H1 (cell line): ENCODE results near the gene ITGB5. TPM values are rescaled to one million over a fixed set of nuclear protein-coding genes. Genes with fewer than 3 reads are reported as not detected.

ENCODE experiments used
- CTCF ChIA-PET: fragments of 300-600 bp; sonication (Branson Sonifier 250); formaldehyde crosslinking; loops from one replicate; lab custom pipeline; 2021; ENCODE audit not compliant: partially characterized antibody; lab: Charles Lee
- POLR2A ChIA-PET: fragments of 300-600 bp; sonication (Branson Sonifier 250); formaldehyde crosslinking; loops from one replicate; lab custom pipeline; 2021; ENCODE audit warnings: inconsistent platforms; ENCODE audit not compliant: partially characterized antibody; lab: Charles Lee
- DNase-seq, 2 experiments: peaks; one replicate each; pipeline versions ENCODE4 v3.0.0 to v3.0.0-alpha.2; 2010 to 2022; ENCODE audit warnings: low spot score in 2 of 2, low read depth in 1 of 2, mixed read lengths in 1 of 2
- FAIRE-seq: peaks from 2 replicates; lab custom pipeline; 2011; peaks lifted over from hg19 to GRCh38; lab: Jason Lieb, UNC
- H2AFZ ChIP-seq: 2 replicates; pipeline ENCODE4 v1.8.1; 2012; ENCODE audit warnings: low read length, inconsistent platforms
- H2AK5ac ChIP-seq: 2 replicates; pipeline ENCODE4 v1.6.1; 2013; ENCODE audit warnings: low read depth, low read length
- H2BK120ac ChIP-seq: replicated peaks from 2 replicates; pipeline ENCODE3; 2013; ENCODE audit warnings: low read depth, low read length, inconsistent platforms
- H2BK12ac ChIP-seq: 2 replicates; pipeline ENCODE4 v1.6.1; 2013; ENCODE audit warnings: low read depth, low read length
- H2BK15ac ChIP-seq: 2 replicates; pipeline ENCODE4 v1.6.1; 2013; ENCODE audit warnings: low read length
- H2BK20ac ChIP-seq: 2 replicates; pipeline ENCODE4 v1.6.1; 2013; ENCODE audit warnings: low read length
- H2BK5ac ChIP-seq: 2 replicates; pipeline ENCODE4 v1.6.1; 2013; ENCODE audit warnings: low read depth, low read length
- H3K14ac ChIP-seq: 2 replicates; pipeline ENCODE4 v1.6.1; 2013; ENCODE audit warnings: inconsistent platforms; ENCODE audit not compliant: insufficient read length
- H3K18ac ChIP-seq: 2 replicates; pipeline ENCODE4 v1.6.1; 2013; ENCODE audit warnings: low read length; ENCODE audit errors: extremely low read depth
- H3K23ac ChIP-seq: 2 replicates; pipeline ENCODE4 v1.6.1; 2013; ENCODE audit warnings: inconsistent platforms; ENCODE audit not compliant: insufficient read length
- H3K23me2 ChIP-seq: 2 replicates; pipeline ENCODE4 v1.6.1; 2013; ENCODE audit warnings: low read depth, low read length
- H3K27ac ChIP-seq: 2 replicates; pipeline ENCODE4 v1.6.1; 2011; ENCODE audit warnings: low read depth, low read length, inconsistent platforms
- H3K27me3 ChIP-seq, 4 experiments: replicated peaks in 1 of 4; 1 replicate in 1 of 4; 2 replicates in 3 of 4; pipeline versions ENCODE4 v1.6.1 to v1.8.1; 2011 to 2013; ENCODE audit warnings: low read length in 3 of 4, mild to moderate bottlenecking in 3 of 4, inconsistent platforms in 2 of 4, mixed read lengths in 2 of 4, moderate library complexity in 1 of 4; ENCODE audit not compliant: control insufficient read depth in 3 of 4, insufficient read depth in 3 of 4; ENCODE audit errors: extremely low read depth in 1 of 4
- H3K36me3 ChIP-seq, 4 experiments: 2 replicates each; pipeline versions ENCODE4 v1.6.1 to v1.8.1; 2011 to 2013; ENCODE audit warnings: mild to moderate bottlenecking in 4 of 4, low read length in 3 of 4, moderate library complexity in 2 of 4, control low read depth in 1 of 4, inconsistent platforms in 1 of 4; ENCODE audit not compliant: insufficient read depth in 4 of 4, control insufficient read depth in 2 of 4
- H3K4ac ChIP-seq: replicated peaks from 2 replicates; pipeline ENCODE3; 2013; ENCODE audit warnings: low read length, low read depth, mixed read lengths, inconsistent platforms; ENCODE audit not compliant: insufficient read length
- H3K4me1 ChIP-seq, 4 experiments: replicated peaks in 1 of 4; 1 replicate in 1 of 4; 2 replicates in 3 of 4; pipeline versions ENCODE4 v1.6.1 to v1.8.1; 2011 to 2013; ENCODE audit warnings: low read length in 3 of 4, inconsistent platforms in 2 of 4, mixed read lengths in 1 of 4; ENCODE audit not compliant: insufficient read depth in 4 of 4, control insufficient read depth in 3 of 4
- H3K4me2 ChIP-seq, 2 experiments: 2 replicates each; pipeline versions ENCODE4 v1.6.1 to v1.8.1; 2011 to 2013; ENCODE audit warnings: low read depth in 2 of 2, low read length in 2 of 2, control low read depth in 1 of 2, inconsistent platforms in 1 of 2, mild to moderate bottlenecking in 1 of 2; ENCODE audit not compliant: insufficient read depth in 1 of 2
- H3K4me3 ChIP-seq, 4 experiments: fragments of 200-600, 300-600 bp in 1 of 4; sonication (generic), shearing (Covaris generic), sonication (Bioruptor Twin) in 1 of 4; 2 replicates each; pipeline versions ENCODE4 v1.5.1 to v1.8.1; 2011 to 2016; ENCODE audit warnings: low read length in 4 of 4, low read depth in 3 of 4, control low read depth in 2 of 4, inconsistent platforms in 2 of 4, mild to moderate bottlenecking in 2 of 4, mixed read lengths in 1 of 4, moderate library complexity in 1 of 4; ENCODE audit not compliant: insufficient read depth in 2 of 4; ENCODE audit errors: extremely low read depth in 1 of 4
- H3K56ac ChIP-seq: replicated peaks from 2 replicates; pipeline ENCODE3; 2013; ENCODE audit warnings: low read depth, mild to moderate bottlenecking, mixed read lengths, low read length, inconsistent platforms; ENCODE audit not compliant: insufficient read length
- H3K79me1 ChIP-seq: 2 replicates; pipeline ENCODE4 v1.6.1; 2013; ENCODE audit warnings: low read depth, low read length, control low read depth
- H3K79me2 ChIP-seq, 2 experiments: 2 replicates each; pipeline versions ENCODE4 v1.6.1 to v1.8.1; 2012 to 2013; ENCODE audit warnings: low read length in 2 of 2, mild to moderate bottlenecking in 2 of 2, inconsistent platforms in 1 of 2; ENCODE audit not compliant: insufficient read depth in 2 of 2, control insufficient read depth in 1 of 2
- H3K9ac ChIP-seq, 4 experiments: replicated peaks in 1 of 4; 1 replicate in 1 of 4; 2 replicates in 3 of 4; pipeline versions ENCODE4 v1.6.1 to v1.8.1; 2011 to 2013; ENCODE audit warnings: low read depth in 3 of 4, low read length in 3 of 4, control low read depth in 2 of 4, mild to moderate bottlenecking in 2 of 4, moderate library complexity in 2 of 4, inconsistent platforms in 1 of 4; ENCODE audit errors: extremely low read depth in 1 of 4
- H3K9me3 ChIP-seq, 2 experiments: 2 replicates each; pipeline versions ENCODE4 v1.6.1 to v1.8.1; 2012 to 2013; ENCODE audit warnings: mild to moderate bottlenecking in 2 of 2, moderate library complexity in 2 of 2, control low read depth in 1 of 2, inconsistent platforms in 1 of 2, low read depth in 1 of 2, low read length in 1 of 2, mixed read lengths in 1 of 2; ENCODE audit not compliant: insufficient read depth in 2 of 2
- H4K20me1 ChIP-seq, 2 experiments: replicated peaks in 1 of 2; 2 replicates each; pipeline versions ENCODE3 to v1.8.1; 2011 to 2013; ENCODE audit warnings: inconsistent platforms in 2 of 2, low read length in 2 of 2, mild to moderate bottlenecking in 1 of 2; ENCODE audit not compliant: insufficient read depth in 2 of 2, control insufficient read depth in 1 of 2
- H4K5ac ChIP-seq: 2 replicates; pipeline ENCODE4 v1.6.1; 2013; ENCODE audit warnings: low read length, low read depth, mixed read lengths, inconsistent platforms; ENCODE audit not compliant: insufficient read length
- H4K8ac ChIP-seq: 2 replicates; pipeline ENCODE4 v1.8.0; 2013; ENCODE audit warnings: mild to moderate bottlenecking, moderate library complexity, low read length, inconsistent platforms; ENCODE audit not compliant: insufficient read depth; ENCODE audit errors: extremely low read depth
- H4K91ac ChIP-seq: replicated peaks from 2 replicates; pipeline ENCODE3; 2013; ENCODE audit warnings: low read length, mixed read lengths, inconsistent platforms; ENCODE audit not compliant: insufficient read length
- BRCA1 ChIP-seq: IDR thresholded peaks from 2 replicates; pipeline ENCODE4 v1.6.1; 2012; ENCODE audit warnings: low read depth, low read length, improper control_type of control experiment
- EP300 ChIP-seq, 2 experiments: IDR thresholded peaks; 1 replicate in 1 of 2; 2 replicates in 1 of 2; pipeline ENCODE4 v1.6.1; 2011 to 2012; ENCODE audit warnings: low read depth in 2 of 2, low read length in 2 of 2, mild to moderate bottlenecking in 2 of 2, borderline replicate concordance in 1 of 2, inconsistent platforms in 1 of 2, moderate library complexity in 1 of 2
- POLR2A ChIP-seq, 2 experiments: IDR thresholded peaks; 1 replicate in 1 of 2; 2 replicates in 1 of 2; pipeline ENCODE4 v1.6.1; 2011; ENCODE audit warnings: low read depth in 2 of 2, low read length in 2 of 2, mild to moderate bottlenecking in 2 of 2; ENCODE audit errors: control extremely low read depth in 1 of 2
- SP1 ChIP-seq: IDR thresholded peaks from 2 replicates; pipeline ENCODE4 v1.6.1; 2011; ENCODE audit warnings: low read depth, low read length
- SP2 ChIP-seq: IDR thresholded peaks from 2 replicates; pipeline ENCODE4 v1.6.1; 2012; ENCODE audit warnings: mild to moderate bottlenecking, low read length, inconsistent platforms
- TAF7 ChIP-seq: optimal IDR thresholded peaks from 2 replicates; pipeline ENCODE3; 2011; ENCODE audit warnings: low read depth, mild to moderate bottlenecking, inconsistent platforms, low read length, moderate library complexity, borderline replicate concordance
- ZNF274 ChIP-seq: IDR thresholded peaks from 2 replicates; pipeline ENCODE4 v1.7.0; 2012; ENCODE audit warnings: low read length, borderline replicate concordance; ENCODE audit errors: extremely low read depth
- WGBS, 2 experiments: shearing (Covaris generic) in 1 of 2; methylation state at CpG; one replicate each; pipeline versions ENCODE4 v1.1.6 to v1.1.7; 2013 to 2015; ENCODE audit warnings: low lambda C conversion rate in 2 of 2, mixed read lengths in 2 of 2, inconsistent platforms in 1 of 2, low coverage in 1 of 2, missing lambda C conversion rate in 1 of 2; ENCODE audit not compliant: insufficient replicate concordance in 2 of 2, insufficient coverage in 1 of 2, insufficient read length in 1 of 2; ENCODE audit errors: extremely low coverage in 1 of 2, missing lambda C conversion rate in 1 of 2; 5-methylcytosine and 5-hydroxymethylcytosine counted together
- polyA plus RNA-seq, 7 experiments: library from polyadenylated mRNA; depleted of rRNA in 3 of 7; stranded (reverse) in 5 of 7; unstranded in 2 of 7; fragments of >200 nt in 5 of 7; fragments of 200-250 nt in 2 of 7; gene quantifications; 1 replicate in 5 of 7; 2 replicates in 1 of 7; 4 replicates in 1 of 7; pipeline versions ENCODE4 v1.2.1 to v1.2.3, GENCODE V29; 2011 to 2013; ENCODE audit warnings: missing spikeins in 2 of 7, mixed read lengths in 2 of 7
- total RNA-seq: library from RNA; stranded (reverse); fragmentation: NEBNext Ultra II Directional; extraction: Animal tissue kit (Norgen Biotek cat#: 25700); gene quantifications from 2 replicates; pipeline ENCODE4 v1.2.1, GENCODE V29; 2021
- TF ChIP-seq, protein P1 (sequence below): IDR thresholded peaks from 2 replicates; pipeline ENCODE4 v1.6.1; 2011; ENCODE audit warnings: low read length, improper control_type of control experiment

ITGB5 gene
- total and polyA plus RNA-seq, 2 of the 8 experiments (the other 6 are each of a cell fraction or from before 2014, with no cell fraction given), result 101 to 268 TPM

DNA sequence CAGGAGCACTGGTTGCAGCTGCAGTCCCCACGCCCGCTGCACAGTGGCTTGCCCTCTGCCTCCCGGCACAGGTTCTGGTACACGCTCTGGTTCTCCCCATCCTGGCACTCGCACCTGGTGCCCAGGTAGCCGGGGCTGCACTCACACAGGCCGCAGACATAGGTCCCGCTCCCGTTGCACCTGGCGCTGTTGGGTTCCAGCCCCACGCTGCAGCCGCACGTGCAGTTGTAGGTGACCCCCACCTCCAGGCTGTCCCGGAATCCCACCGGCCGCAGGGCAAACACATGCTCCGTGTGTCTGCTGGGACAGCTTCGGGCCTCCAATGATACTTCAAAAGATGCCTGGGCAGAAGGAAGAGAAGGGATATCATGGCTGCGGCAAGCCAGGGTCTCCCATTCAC lies 90.7 kb downstream of the ITGB5 start:
- FAIRE-seq, result no peak
- TF ChIP-seq SP2 (no peak), ZNF274 (no peak), TAF7 (no peak), BRCA1 (no peak), EP300 (IDR thresholded peaks at IDR 0.05; ENCODE audit: borderline replicate concordance in 1 of 2, low read depth in 2 of 2, low read length in 2 of 2) (no peak), SP1 (no peak), POLR2A (IDR thresholded peaks at IDR 0.05; ENCODE audit: control extremely low read depth in 1 of 2, low read depth in 2 of 2, low read length in 2 of 2) (no peak)
- TF ChIP-seq, protein P1, sequence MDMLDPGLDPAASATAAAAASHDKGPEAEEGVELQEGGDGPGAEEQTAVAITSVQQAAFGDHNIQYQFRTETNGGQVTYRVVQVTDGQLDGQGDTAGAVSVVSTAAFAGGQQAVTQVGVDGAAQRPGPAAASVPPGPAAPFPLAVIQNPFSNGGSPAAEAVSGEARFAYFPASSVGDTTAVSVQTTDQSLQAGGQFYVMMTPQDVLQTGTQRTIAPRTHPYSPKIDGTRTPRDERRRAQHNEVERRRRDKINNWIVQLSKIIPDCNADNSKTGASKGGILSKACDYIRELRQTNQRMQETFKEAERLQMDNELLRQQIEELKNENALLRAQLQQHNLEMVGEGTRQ, result no peak
- no peak overlapping the region for H4K8ac ChIP-seq
- H3K56ac ChIP-seq, result no peak overlapping the region
- H2BK20ac ChIP-seq, result no peak overlapping the region
- no peak overlapping the region for H2AFZ ChIP-seq
- H4K20me1 ChIP-seq, result peaks cover 0 to 3% of the 10 kb centered on the region in 2 experiments
- H2BK120ac ChIP-seq, result no peak overlapping the region
- H3K18ac ChIP-seq, result no peak overlapping the region
- H3K4me3 ChIP-seq, result no peak overlapping the region
- no peak overlapping the region for H3K23ac ChIP-seq
- no peak overlapping the region for H4K5ac ChIP-seq
- no peak overlapping the region for H3K4ac ChIP-seq
- no peak overlapping the region for H3K4me2 ChIP-seq
- H3K27ac ChIP-seq, result no peak overlapping the region
- no peaks in the 10 kb centered on the region for H3K79me2 ChIP-seq
- 92% methylated on average over 19 of the region's 19 CpGs; no CpG with 5 or more reads in 1 of the 2 experiments for WGBS, 2 experiments
- ChIA-PET POLR2A (interaction anchor here (0.9 to 1.9 kb wide), 4 partner anchors 9 to 33 kb away, joined by 3 to 8 read pairs (median 3); no protein-coding TSS in a partner anchor), CTCF (interaction anchor here (0.8 to 2.4 kb wide), 5 partner anchors 10 to 105 kb away, joined by 3 to 13 read pairs (median 5); no protein-coding TSS in a partner anchor)
- no peak overlapping the region for H4K91ac ChIP-seq
- H3K36me3 ChIP-seq, result peaks cover 10 to 21% (median 12%) of the 10 kb centered on the region in 4 experiments; a peak in 7 of 8 replicates
- H2BK12ac ChIP-seq, result no peak overlapping the region
- no peak overlapping the region for H2BK5ac ChIP-seq
- H3K27me3 ChIP-seq, result no peaks in the 10 kb centered on the region
- H3K79me1 ChIP-seq, result peaks cover 5% of the 10 kb centered on the region
- no peak for DNase-seq
- H3K4me1 ChIP-seq, result peaks cover 2 to 7% (median 4%) of the 10 kb centered on the region in 4 experiments; a peak in 6 of 7 replicates
- no peak overlapping the region for H3K14ac ChIP-seq
- no peak overlapping the region for H2AK5ac ChIP-seq
- no peak overlapping the region for H3K9ac ChIP-seq
- no peak overlapping the region for H2BK15ac ChIP-seq
- H3K9me3 ChIP-seq, result no peaks in the 10 kb centered on the region
- no peaks in the 10 kb centered on the region for H3K23me2 ChIP-seq
